GM23338 (cell line): ENCODE measurements around the gene CFAP410.

Experiments used
- CREB1 ChIP-seq: fragments of 250-450 bp; sonication (Bioruptor Pico); IDR thresholded peaks from 2 replicates; pipeline ENCODE4 v1.5.0; 2020; ENCODE audit warnings: low read depth, mild to moderate bottlenecking, moderate library complexity
- EZH2 ChIP-seq: fragments of 200-600 bp; sonication (generic); IDR thresholded peaks from one replicate; pipeline ENCODE4 v1.8.0; 2017; ENCODE audit warnings: antibody characterized with exemption, mild to moderate bottlenecking, low read depth; ENCODE audit not compliant: unreplicated experiment
- EZH2phosphoT487 ChIP-seq: fragments of 200-600 bp; sonication (generic); IDR thresholded peaks from one replicate; pipeline ENCODE4 v1.8.1; 2018; ENCODE audit warnings: antibody characterized with exemption; ENCODE audit not compliant: unreplicated experiment
- NANOG ChIP-seq: IDR thresholded peaks from 2 replicates; pipeline ENCODE4 v1.6.1; 2016; ENCODE audit warnings: antibody characterized with exemption, borderline replicate concordance
- POLR2AphosphoS5 ChIP-seq: IDR thresholded peaks from 2 replicates; pipeline ENCODE4 v1.6.1; 2016; ENCODE audit warnings: antibody characterized with exemption, low read depth
- TF ChIP-seq, protein P1 (sequence below), 2 experiments: fragments of 200-600 bp in 1 of 2; sonication (generic) in 1 of 2; conservative IDR thresholded peaks; 2 replicates each; pipeline versions ENCODE4 v1.5.1 to v1.6.1; 2016 to 2017; ENCODE audit warnings: antibody characterized with exemption in 2 of 2, low read depth in 2 of 2, mild to moderate bottlenecking in 2 of 2, moderate library complexity in 1 of 2
- TF ChIP-seq, protein P2 (sequence below): IDR thresholded peaks from 2 replicates; pipeline ENCODE4 v1.6.1; 2016; ENCODE audit warnings: antibody characterized with exemption
- TF ChIP-seq, protein P3 (sequence below): IDR thresholded peaks from one replicate; pipeline ENCODE4 v1.6.1; 2018; ENCODE audit warnings: antibody characterized with exemption; ENCODE audit not compliant: unreplicated experiment

DNA sequence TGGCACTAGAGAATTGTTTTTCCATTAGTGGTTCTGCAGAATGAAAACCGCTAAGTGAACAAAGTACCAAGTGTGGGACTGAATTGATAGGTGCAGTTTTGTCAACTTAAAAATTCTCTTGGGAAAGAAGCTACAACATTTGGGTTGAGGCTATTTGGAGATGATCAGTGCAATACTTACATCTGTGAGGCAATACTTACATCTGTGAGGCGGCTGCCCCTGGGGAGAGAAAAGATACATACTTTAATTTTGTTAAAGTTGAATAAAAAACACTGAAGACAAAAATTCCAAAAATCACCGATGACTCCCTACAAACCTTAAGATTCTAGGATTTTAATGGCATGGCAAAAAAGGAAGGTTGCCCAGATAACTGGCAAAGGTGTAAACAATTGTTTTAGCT lies 1.7 kb downstream of the CFAP410 start:
- TF ChIP-seq EZH2 = no peak
- TF ChIP-seq, protein P1, sequence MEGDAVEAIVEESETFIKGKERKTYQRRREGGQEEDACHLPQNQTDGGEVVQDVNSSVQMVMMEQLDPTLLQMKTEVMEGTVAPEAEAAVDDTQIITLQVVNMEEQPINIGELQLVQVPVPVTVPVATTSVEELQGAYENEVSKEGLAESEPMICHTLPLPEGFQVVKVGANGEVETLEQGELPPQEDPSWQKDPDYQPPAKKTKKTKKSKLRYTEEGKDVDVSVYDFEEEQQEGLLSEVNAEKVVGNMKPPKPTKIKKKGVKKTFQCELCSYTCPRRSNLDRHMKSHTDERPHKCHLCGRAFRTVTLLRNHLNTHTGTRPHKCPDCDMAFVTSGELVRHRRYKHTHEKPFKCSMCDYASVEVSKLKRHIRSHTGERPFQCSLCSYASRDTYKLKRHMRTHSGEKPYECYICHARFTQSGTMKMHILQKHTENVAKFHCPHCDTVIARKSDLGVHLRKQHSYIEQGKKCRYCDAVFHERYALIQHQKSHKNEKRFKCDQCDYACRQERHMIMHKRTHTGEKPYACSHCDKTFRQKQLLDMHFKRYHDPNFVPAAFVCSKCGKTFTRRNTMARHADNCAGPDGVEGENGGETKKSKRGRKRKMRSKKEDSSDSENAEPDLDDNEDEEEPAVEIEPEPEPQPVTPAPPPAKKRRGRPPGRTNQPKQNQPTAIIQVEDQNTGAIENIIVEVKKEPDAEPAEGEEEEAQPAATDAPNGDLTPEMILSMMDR (conservative IDR thresholded peaks at IDR 0.05; ENCODE audit: low read depth in 2 of 2) = no peak
- TF ChIP-seq NANOG = no peak
- TF ChIP-seq, protein P2, sequence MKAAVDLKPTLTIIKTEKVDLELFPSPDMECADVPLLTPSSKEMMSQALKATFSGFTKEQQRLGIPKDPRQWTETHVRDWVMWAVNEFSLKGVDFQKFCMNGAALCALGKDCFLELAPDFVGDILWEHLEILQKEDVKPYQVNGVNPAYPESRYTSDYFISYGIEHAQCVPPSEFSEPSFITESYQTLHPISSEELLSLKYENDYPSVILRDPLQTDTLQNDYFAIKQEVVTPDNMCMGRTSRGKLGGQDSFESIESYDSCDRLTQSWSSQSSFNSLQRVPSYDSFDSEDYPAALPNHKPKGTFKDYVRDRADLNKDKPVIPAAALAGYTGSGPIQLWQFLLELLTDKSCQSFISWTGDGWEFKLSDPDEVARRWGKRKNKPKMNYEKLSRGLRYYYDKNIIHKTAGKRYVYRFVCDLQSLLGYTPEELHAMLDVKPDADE = no peak
- TF ChIP-seq, protein P3, sequence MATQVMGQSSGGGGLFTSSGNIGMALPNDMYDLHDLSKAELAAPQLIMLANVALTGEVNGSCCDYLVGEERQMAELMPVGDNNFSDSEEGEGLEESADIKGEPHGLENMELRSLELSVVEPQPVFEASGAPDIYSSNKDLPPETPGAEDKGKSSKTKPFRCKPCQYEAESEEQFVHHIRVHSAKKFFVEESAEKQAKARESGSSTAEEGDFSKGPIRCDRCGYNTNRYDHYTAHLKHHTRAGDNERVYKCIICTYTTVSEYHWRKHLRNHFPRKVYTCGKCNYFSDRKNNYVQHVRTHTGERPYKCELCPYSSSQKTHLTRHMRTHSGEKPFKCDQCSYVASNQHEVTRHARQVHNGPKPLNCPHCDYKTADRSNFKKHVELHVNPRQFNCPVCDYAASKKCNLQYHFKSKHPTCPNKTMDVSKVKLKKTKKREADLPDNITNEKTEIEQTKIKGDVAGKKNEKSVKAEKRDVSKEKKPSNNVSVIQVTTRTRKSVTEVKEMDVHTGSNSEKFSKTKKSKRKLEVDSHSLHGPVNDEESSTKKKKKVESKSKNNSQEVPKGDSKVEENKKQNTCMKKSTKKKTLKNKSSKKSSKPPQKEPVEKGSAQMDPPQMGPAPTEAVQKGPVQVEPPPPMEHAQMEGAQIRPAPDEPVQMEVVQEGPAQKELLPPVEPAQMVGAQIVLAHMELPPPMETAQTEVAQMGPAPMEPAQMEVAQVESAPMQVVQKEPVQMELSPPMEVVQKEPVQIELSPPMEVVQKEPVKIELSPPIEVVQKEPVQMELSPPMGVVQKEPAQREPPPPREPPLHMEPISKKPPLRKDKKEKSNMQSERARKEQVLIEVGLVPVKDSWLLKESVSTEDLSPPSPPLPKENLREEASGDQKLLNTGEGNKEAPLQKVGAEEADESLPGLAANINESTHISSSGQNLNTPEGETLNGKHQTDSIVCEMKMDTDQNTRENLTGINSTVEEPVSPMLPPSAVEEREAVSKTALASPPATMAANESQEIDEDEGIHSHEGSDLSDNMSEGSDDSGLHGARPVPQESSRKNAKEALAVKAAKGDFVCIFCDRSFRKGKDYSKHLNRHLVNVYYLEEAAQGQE = no peak
- TF ChIP-seq EZH2phosphoT487 = no peak
- no peak for TF ChIP-seq CREB1
- no peak for TF ChIP-seq POLR2AphosphoS5
